ENCODE measurements around the gene ACACA. TPM values are rescaled to one million over a fixed set of nuclear protein-coding genes. Genes with fewer than 3 reads are reported as not detected.

ACACA gene
- total and polyA plus RNA-seq, 2 donors (not counting 1 experiment from before 2014, with no cell fraction given), result 4.8 to 26.2 TPM

GRCh38 chr17:37338847-37339246 lies 67.8 kb downstream of the ACACA start:
- POLR2A ChIA-PET, result no interaction called here
- intact Hi-C loops (cut with micrococcal nuclease), result no loop called here
- Histone ChIP-seq H3K9me3 (ENCODE audit: control extremely low read depth in 1 of 3, control insufficient read depth in 2 of 3, insufficient read depth in 1 of 3, low read length in 2 of 3) (no peaks in the 10 kb centered on the region), H2AFZ (ENCODE audit: insufficient read depth, low read depth, low read length, poor library complexity, severe bottlenecking) (no peak overlapping the region), H3K27ac (ENCODE audit: low read length in 2 of 2) (no peak overlapping the region), H3K79me2 (ENCODE audit: control insufficient read depth, insufficient read depth, low read length) (no peaks in the 10 kb centered on the region), H3K4me3 (ENCODE audit: control extremely low read depth in 1 of 5, extremely low read depth in 1 of 5, insufficient read depth in 1 of 5, low read depth in 2 of 5, low read length in 4 of 5) (no peak overlapping the region), H3K36me3 (replicated peaks in 1 of 2; ENCODE audit: control extremely low read depth in 1 of 2, control insufficient read depth in 1 of 2, extremely low read depth in 1 of 2, insufficient read depth in 2 of 2, low read length in 1 of 2) (peaks cover 0 to 2% of the 10 kb centered on the region in 2 experiments), H4K20me1 (ENCODE audit: control insufficient read depth, insufficient read depth, low read length, poor library complexity, severe bottlenecking) (no peaks in the 10 kb centered on the region), H3K4me1 (ENCODE audit: control insufficient read depth in 2 of 2, insufficient read depth in 2 of 2, low read length in 2 of 2) (no peaks in the 10 kb centered on the region), H3K27me3 (replicated peaks in 1 of 4; ENCODE audit: control extremely low read depth in 1 of 4, control insufficient read depth in 3 of 4, insufficient read depth in 4 of 4, low read length in 3 of 4) (no peaks in the 10 kb centered on the region), H3K9ac (ENCODE audit: low read length) (no peak overlapping the region), H3K4me2 (replicated peaks; ENCODE audit: low read depth, low read length, poor library complexity, severe bottlenecking) (no peak overlapping the region)
- ATAC-seq (ENCODE audit: low read depth), result no peak
- Mint-ChIP-seq H3K9me3 (ENCODE audit: insufficient read depth) (no peaks in the 10 kb centered on the region), H3K4me1 (peaks cover 3% of the 10 kb centered on the region), H3K27me3 (no peaks in the 10 kb centered on the region), H3K4me3 (no peak overlapping the region), H3K27ac (no peak overlapping the region)
- TF ChIP-seq CTCF (IDR thresholded peaks at IDR 0.05), result no peak
- no peak for TF ChIP-seq EZH2 (IDR thresholded peaks at IDR 0.05; ENCODE audit: borderline replicate concordance, insufficient read depth, low read depth, low read length, poor library complexity, severe bottlenecking)
- WGBS (ENCODE audit: insufficient coverage), result 100% methylated on average over 2 of the region's 3 CpGs
- no peak for DNase-seq
- CTCF ChIA-PET, result interaction anchor here (1.0 kb wide), 1 partner anchor 36 kb away, joined by 3 read pairs; no protein-coding TSS in a partner anchor

GRCh38 chr17:37327341-37328090 lies 79.1 kb downstream of the ACACA start:
- Histone ChIP-seq H3K4me2 (replicated peaks; ENCODE audit: low read depth, low read length, poor library complexity, severe bottlenecking) (no peak overlapping the region), H3K79me2 (ENCODE audit: control insufficient read depth, insufficient read depth, low read length) (no peaks in the 10 kb centered on the region), H3K9me3 (ENCODE audit: control extremely low read depth in 1 of 3, control insufficient read depth in 2 of 3, insufficient read depth in 1 of 3, low read length in 2 of 3) (no peaks in the 10 kb centered on the region), H3K4me3 (ENCODE audit: control extremely low read depth in 1 of 5, extremely low read depth in 1 of 5, insufficient read depth in 1 of 5, low read depth in 2 of 5, low read length in 4 of 5) (no peak overlapping the region), H3K4me1 (ENCODE audit: control insufficient read depth in 2 of 2, insufficient read depth in 2 of 2, low read length in 2 of 2) (no peaks in the 10 kb centered on the region), H3K36me3 (replicated peaks in 1 of 2; ENCODE audit: control extremely low read depth in 1 of 2, control insufficient read depth in 1 of 2, extremely low read depth in 1 of 2, insufficient read depth in 2 of 2, low read length in 1 of 2) (peaks cover 2 to 14% of the 10 kb centered on the region in 2 experiments), H2AFZ (ENCODE audit: insufficient read depth, low read depth, low read length, poor library complexity, severe bottlenecking) (no peak overlapping the region), H3K27me3 (replicated peaks in 1 of 4; ENCODE audit: control extremely low read depth in 1 of 4, control insufficient read depth in 3 of 4, insufficient read depth in 4 of 4, low read length in 3 of 4) (no peaks in the 10 kb centered on the region), H4K20me1 (ENCODE audit: control insufficient read depth, insufficient read depth, low read length, poor library complexity, severe bottlenecking) (no peaks in the 10 kb centered on the region), H3K27ac (ENCODE audit: low read length in 2 of 2) (no peak overlapping the region), H3K9ac (ENCODE audit: low read length) (no peak overlapping the region)
- intact Hi-C loops (cut with micrococcal nuclease), result no loop called here
- no peaks in the 10 kb centered on the region for H3K4me1 Mint-ChIP-seq
- no peak overlapping the region for H3K4me3 Mint-ChIP-seq
- WGBS (ENCODE audit: insufficient coverage), result 93% methylated on average over 3 of the region's 5 CpGs
- H3K27ac Mint-ChIP-seq, result no peak overlapping the region
- POLR2A ChIA-PET, result no interaction called here
- H3K27me3 Mint-ChIP-seq, result no peaks in the 10 kb centered on the region
- no peak for TF ChIP-seq CTCF (IDR thresholded peaks at IDR 0.05)
- no peak for TF ChIP-seq EZH2 (IDR thresholded peaks at IDR 0.05; ENCODE audit: borderline replicate concordance, insufficient read depth, low read depth, low read length, poor library complexity, severe bottlenecking)
- no peak for DNase-seq
- no peaks in the 10 kb centered on the region for H3K9me3 Mint-ChIP-seq (ENCODE audit: insufficient read depth)
- CTCF ChIA-PET, result no interaction called here
- no peak for ATAC-seq (ENCODE audit: low read depth)

Measured in B cell (primary cell).